GM12864 (cell line): ENCODE measurements around the gene ST8SIA1.

Experiments used
- DNase-seq: peaks from one replicate; pipeline ENCODE4 v3.0.0-alpha.2; 2011; ENCODE audit warnings: low read depth
- H3K4me3 ChIP-seq: 2 replicates; pipeline ENCODE4 v1.5.1; 2011; ENCODE audit warnings: mild to moderate bottlenecking, low read depth, low read length, control low read depth
- CTCF ChIP-seq: IDR thresholded peaks from 2 replicates; pipeline ENCODE4 v1.5.1; 2011; ENCODE audit warnings: low read depth, mild to moderate bottlenecking, moderate library complexity, low read length, control low read depth, inconsistent platforms; ENCODE audit errors: missing control alignments

The ST8SIA1 gene

GRCh38 chr12:22271023-22271422 lies 63.5 kb downstream of the ST8SIA1 start:
- TF ChIP-seq CTCF = no peak
- no peak for DNase-seq
- H3K4me3 ChIP-seq = no peak overlapping the region

- no peak for DNase-seq
- H3K4me3 ChIP-seq = no peak overlapping the region
- no peak for TF ChIP-seq CTCF
These were observed 65.5 kb downstream of the ST8SIA1 start for GRCh38 chr12:22268973-22269372.

- TF ChIP-seq CTCF = no peak
- no peak for DNase-seq
- no peak overlapping the region for H3K4me3 ChIP-seq
These were observed 66.1 kb downstream of the ST8SIA1 start for GRCh38 chr12:22268406-22268805.

GRCh38 chr12:22266101-22266500 lies 68.4 kb downstream of the ST8SIA1 start:
- H3K4me3 ChIP-seq = no peak overlapping the region
- no peak for TF ChIP-seq CTCF
- DNase-seq = no peak

- DNase-seq = no peak
- no peak for TF ChIP-seq CTCF
- H3K4me3 ChIP-seq = no peak overlapping the region
These were observed 70.1 kb downstream of the ST8SIA1 start for GRCh38 chr12:22264380-22264779.

- no peak overlapping the region for H3K4me3 ChIP-seq
- DNase-seq = no peak
- no peak for TF ChIP-seq CTCF
These were observed 72.2 kb downstream of the ST8SIA1 start for GRCh38 chr12:22262309-22262708.

- no peak overlapping the region for H3K4me3 ChIP-seq
- TF ChIP-seq CTCF = no peak
- DNase-seq = no peak
These were observed 77.4 kb downstream of the ST8SIA1 start for GRCh38 chr12:22257100-22257499.
